GM19099 (cell line): ENCODE results near the gene KRT36.

Experiments used
- POLR2A ChIP-seq: IDR thresholded peaks from 3 replicates; pipeline ENCODE4 v1.6.1; 2011; ENCODE audit warnings: low read depth; ENCODE audit not compliant: insufficient read length; ENCODE audit errors: extremely low read depth

Gene KRT36

DNA sequence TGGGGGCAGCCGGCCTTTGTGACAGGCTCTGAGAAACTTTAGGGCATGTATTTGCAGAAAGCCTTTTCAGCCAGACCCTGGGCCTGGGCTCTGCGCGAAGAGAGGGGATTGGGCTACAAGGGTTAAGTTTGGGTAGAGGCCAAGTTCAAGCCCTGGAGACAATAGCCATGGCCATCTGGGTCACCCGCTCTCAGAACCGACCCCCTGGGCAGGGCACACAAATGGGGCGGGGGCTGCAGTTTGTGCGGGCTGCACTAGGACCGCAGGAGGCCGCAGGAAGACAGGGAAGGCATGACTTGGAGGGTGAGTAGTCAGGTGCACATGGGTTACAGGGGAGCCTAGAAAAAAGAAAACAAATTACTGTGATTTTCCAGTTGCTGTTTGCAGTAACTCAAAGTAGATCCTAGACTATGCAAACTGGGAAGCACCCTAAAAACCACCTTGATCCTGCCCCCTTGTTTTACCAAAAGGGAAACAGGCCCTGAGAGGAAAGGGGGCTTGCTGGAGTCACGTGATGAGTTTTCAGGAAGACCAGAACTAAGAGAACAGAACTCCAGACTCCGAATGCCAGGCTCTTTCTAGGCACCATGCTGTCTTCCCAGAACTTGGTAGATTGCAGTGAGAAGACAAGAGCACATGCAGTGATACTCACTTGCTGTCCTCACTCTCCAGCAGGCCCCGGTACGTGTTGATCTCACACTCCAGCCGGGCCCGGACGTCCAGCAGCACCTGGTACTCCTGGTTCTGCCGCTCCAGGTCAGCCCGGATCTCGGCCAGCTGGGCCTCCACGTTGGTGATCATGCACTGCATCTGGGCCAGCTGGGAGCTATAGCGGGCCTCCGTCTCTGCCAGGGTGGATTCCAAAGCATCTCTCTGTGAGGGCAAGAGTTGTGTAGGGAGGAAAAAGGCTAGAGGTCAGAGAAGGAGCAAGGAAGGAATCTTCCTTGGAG is 12.6 kb downstream of the KRT36 start:
- TF ChIP-seq POLR2A: no peak

DNA sequence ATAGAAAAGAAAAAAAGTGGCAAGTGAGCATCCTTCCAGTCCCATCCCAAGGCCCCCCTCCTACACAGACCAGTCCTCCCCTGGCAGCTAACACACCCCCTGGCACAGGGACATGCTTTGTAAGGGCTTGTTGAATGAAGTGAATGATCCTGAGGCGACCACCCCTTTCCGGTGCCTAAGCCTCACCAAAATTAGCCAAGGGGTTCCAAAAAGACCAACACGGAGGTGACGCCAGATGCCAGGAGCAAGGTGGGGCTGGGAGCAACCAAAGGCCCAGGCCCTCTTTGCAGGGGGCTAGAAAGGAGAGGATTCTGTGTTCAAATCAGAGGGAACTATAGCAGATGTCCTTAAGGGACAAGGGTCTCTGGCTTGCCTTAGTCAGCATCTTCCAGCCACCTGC is 14.3 kb downstream of the KRT36 start:
- TF ChIP-seq POLR2A: no peak

DNA sequence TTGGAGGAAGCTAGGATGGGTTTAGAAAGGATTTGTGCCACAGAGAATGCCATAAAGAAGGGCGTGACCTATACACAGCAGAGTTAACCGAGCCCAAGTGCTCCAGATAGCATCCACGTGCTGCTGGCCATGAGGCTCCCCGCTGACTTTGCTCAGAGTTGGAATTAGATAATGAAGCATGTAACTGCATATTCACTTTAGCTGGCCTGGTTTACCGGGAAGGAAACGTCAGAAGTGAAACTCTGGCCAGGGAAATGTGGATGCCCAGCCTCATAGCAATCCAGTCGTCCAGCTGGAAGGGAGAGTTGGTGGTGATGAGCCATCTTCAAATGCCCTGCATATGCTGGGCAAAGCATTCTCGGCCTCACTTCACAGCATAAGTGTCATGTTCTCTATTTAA is 14.8 kb downstream of the KRT36 start:
- no peak for TF ChIP-seq POLR2A

DNA sequence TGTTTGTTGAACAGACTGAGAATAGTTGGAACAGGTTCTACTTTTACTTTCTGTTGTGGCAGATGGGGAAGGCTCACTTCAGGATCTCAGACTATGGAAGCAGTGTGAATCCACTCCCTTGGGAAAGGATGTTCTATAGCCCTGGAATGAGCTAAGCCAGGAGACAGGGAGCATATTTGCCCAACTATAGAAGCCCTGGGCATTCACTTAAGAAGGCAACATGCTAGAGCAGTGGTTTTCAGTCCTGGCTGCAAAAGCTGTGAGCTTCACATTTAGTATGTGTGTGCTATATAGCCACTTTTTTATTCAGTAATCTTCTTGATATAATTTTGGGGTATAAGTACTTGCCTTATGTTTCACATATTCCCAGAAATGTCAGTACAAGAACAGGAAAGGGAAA is 21.4 kb downstream of the KRT36 start:
- TF ChIP-seq POLR2A: no peak

DNA sequence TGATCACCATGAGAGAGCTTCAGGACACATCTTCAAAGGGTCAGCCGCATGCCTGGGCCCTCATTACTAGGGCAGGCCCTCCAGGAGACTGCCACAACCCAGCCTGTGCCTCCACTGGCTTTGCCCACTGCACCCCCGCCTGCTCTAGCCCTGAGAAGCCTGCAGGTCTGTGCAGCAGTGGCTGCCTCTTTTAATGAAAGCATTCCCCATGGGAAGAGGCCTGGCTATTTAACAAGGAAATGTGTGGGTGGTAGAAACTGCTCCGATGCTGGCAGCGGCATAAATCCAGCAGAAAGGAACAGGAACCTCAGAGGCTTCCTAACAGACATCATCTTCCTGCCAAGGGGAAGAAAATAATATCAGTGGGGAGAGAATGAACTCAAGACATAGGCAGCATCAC is 22.1 kb downstream of the KRT36 start:
- no peak for TF ChIP-seq POLR2A

DNA sequence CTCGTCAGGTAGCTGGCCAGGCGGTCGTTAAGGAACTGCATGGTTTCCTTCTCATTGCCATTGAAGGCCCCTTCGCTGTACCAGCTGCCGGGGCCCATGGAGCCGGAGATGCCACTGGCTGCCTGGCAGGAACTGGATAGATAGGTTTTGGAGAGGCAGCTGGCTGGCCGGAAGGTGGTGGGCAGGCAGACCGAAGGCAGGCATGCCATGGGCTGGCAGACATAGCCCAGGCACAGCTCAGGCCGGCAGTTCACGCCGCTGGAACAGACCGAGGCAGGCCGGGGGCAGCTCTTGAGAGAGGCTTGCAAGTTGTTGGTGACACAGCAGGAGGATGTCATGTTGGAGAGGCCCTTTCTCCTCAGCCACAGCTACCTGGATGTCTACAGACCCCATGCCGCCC is 22.7 kb downstream of the KRT36 start, which contains the start of gene KRT32:
KRT32 (minus strand) TSS at position 399 of the 400 bp plus-strand sequence; CDS start at position 338, 61 bp downstream.
- TF ChIP-seq POLR2A: no peak

DNA sequence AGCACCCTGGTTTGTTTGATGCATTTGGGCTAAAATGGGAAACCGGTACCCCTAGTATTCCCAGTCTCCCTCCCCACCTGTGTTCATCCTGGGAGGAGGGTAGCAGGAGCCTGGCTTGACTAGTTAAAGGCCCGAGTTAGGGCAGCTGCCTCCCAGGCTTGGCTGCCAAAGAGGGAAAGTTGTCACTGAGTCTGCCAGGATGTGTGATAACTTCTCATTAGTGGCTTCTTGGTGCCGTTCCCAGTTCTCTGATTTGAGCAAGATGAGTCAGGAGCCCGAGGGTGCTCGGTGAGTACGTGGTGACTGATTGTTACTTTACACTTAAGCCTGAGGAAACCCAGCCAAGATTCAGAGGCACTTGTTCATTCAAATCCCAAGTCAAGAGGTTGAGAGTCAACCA is 25.0 kb downstream of the KRT36 start:
- TF ChIP-seq POLR2A: no peak

DNA sequence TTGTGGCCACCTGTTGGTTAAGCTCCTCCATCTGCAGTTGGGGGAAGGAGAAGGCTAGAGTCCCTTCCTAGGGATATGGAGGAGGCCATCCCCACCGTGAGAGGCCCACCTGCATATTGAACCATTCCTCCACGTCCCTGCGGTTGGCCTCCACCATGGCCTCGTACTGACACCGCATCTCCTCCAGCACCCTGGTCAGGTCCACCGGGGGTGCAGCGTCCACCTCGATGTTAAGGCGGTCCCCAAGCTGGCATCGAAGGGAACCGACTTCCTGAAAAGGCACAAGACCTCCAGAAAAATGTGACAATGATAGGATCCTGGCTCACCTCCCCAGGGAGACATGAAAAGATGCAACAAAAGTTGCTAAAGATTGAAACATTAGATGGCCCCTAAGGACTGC is 25.5 kb downstream of the KRT36 start:
- no peak for TF ChIP-seq POLR2A

DNA sequence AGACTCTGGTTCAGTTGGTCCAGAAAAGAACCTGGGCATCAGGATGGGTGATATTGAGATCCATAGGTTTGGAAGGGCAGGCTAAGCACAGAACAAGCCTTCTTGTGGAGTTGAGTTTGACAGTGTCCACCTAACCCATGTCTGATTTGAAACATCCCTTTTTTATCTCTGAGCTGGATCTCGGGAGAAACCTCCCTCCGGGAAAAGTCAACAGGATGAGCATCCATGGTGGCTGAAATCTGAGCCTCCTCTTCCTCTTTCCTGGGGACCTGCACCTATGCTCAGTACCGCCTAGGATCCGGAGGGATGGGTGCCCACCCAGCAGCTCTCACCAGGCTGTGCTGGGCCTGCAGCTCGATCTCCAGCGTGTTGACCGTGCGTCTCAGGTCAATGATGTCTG is 26.0 kb downstream of the KRT36 start:
- no peak for TF ChIP-seq POLR2A

DNA sequence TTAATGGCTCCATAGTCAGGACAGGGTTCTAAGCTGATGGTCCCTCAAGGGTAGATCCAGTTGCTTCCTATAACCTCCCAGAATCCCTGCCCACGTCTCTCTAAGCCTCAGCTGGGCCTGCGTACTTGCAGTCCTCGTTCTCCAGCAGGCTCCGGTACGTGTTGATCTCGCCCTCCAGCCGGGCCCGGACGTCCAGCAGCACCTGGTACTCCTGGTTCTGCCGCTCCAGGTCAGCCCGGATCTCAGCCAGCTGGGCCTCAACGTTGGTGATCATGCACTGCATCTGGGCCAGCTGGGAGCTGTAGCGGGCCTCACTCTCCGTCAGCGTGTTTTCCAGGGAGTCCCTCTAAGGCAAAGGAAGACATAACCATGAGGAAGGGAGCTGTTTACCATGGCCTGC is 27.0 kb downstream of the KRT36 start:
- no peak for TF ChIP-seq POLR2A

DNA sequence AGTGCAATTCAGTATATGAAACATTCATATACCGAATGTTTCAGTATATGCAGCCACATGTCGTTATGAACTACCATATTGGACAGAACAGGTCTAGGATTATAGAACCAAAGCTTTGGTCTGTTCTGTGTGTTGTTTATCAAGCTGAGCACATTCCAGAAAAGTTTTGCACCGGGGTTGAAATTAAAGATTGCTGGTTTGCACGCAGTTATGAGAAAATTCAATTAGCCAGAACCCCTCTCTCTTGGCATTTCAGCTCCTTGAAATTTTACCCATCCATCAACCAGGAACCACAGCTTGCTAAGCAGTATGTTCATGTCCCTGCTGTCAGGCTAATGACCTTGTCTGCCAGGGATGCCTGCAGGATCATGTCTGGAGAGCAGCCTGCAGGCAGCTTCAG is 32.0 kb downstream of the KRT36 start:
- TF ChIP-seq POLR2A: no peak

DNA sequence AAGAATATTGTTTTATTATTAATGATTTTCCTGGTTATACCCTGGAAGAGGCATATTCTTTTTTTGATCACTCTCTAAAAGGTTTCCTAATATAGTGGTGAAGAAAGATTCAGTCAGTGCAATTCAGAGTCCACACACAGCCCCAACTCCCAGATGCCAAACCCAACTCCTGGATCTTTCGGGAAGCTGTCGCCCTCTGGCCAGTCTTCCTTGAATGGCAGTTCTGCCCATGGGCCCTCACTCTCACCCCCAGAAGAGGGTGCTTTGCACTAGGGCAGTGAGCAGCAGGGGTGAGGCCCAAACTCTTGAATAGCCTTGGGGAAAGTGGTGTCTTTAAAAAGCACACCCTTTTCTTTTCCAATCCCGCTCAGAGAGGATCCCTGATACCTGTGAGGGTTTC is 33.5 kb downstream of the KRT36 start:
- no peak for TF ChIP-seq POLR2A

DNA sequence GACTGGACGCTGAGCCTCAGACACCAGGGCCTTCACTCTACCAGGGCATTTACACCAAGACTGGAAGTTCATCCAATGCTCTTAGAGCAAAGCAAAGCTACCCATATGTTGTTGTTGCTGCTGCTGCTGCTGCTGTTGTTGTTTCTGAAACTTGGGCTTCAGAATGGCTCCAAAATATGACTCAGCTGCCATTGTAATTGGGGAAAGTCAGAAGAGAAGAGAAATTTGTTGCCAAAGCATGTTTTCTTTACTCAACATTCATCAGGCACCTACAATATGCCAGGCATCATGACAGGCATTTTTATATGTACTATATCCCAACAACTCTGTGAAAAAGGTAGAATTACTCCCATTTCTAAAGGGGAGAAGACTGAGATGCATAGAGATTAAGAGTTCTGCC is 34.5 kb downstream of the KRT36 start:
- TF ChIP-seq POLR2A: no peak

DNA sequence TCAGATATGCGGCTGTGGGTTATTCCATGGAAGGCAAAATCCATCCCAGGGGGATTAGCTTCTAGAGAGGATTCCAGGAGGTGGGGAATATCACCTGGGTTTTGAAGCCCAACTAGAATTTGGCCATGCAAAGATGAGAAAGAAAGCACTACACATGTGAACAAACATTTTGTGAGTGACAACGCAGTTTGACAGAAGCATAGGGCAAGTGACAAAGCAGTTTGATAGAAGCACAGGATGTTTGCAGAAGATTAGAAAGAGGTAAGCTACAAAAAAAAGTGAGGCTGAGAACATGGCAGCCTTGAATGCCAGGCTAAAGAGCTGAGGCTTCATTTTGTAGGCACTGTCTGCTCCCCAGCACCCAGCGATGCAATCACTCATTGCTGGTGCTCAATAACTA is 36.6 kb downstream of the KRT36 start:
- no peak for TF ChIP-seq POLR2A

DNA sequence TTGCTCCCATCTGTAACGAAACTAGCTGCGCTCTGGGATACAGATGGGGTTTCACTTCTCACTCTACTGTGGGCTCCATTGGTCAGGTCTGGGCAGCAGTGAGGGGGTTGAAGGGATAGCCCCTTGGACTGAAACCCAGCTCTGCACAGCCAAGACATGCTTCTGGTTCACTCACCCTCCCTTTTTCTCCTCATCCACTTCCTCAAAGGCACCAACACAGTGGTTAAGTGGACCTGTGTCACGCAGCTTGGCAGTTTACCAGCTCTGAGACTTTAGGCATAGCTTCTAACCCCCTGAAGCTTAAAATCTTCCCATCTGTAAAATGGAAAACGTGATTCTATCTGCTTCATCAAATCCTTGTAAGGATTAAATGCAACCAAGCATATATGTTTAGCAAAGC is 37.4 kb downstream of the KRT36 start:
- TF ChIP-seq POLR2A: no peak

DNA sequence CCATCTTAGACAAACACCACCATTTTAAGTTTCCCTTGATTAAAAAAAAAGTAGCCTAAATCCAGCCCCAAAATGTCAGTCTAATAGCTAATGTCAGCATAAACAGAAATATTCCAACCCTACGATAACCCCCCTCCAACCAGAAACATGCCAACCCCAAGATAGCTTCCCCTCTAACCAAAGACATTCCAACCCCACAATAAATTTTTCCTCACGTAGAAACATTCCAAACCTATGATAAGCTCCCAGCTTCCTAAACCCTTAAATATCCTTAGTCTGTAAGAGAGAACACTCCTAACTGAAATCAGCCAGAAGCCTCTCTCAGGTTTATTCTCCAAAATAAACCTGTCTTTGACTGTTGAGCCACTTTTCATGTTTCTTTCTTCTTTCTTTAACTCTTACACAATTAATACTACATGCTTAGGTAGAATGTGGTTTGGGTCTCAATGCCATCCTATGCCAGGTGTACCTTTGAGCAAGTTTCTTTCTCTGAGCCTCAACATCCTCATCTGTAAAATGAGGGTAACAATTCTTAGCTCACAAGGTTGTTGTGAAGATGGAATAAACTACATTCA is 38.5 kb downstream of the KRT36 start:
- TF ChIP-seq POLR2A: no peak
